ENCODE measurements around the gene TBX21. TPM values are rescaled to one million over a fixed set of nuclear protein-coding genes. Genes with fewer than 3 reads are reported as not detected.

The TBX21 gene
- total and polyA plus RNA-seq, 7 donors, result 0.04 to 0.36 (median 0.12) TPM; not detected in 1

DNA sequence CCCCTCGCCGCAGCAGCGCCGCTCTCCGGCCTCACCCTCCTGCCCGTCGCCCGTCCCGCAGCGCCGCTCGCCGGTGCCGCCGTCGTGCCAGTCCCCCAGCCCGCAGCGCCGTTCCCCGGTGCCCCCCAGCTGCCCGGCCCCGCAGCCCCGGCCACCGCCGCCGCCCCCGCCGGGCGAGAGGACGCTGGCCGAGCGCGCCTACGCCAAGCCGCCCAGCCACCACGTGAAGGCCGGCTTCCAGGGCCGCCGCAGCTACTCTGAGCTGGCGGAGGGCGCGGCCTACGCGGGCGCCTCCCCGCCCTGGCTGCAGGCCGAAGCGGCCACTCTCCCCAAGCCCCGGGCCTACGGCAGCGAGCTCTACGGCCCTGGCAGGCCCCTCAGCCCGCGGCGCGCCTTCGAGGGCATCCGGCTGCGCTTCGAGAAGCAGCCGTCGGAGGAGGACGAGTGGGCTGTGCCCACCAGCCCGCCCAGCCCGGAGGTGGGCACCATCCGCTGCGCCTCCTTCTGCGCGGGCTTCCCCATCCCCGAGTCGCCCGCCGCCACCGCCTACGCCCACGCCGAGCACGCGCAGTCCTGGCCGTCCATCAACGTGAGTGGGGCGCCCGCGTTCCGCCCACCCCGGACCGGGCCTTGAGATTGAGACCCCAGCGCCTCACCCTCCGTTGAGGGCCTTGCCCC is 24.0 kb upstream of the TBX21 start:
- 67 to 72% (median 71%) methylated on average over 55 to 89 of the region's 89 CpGs for WGBS, 3 donors
- H3K4me1 ChIP-seq, result peaks cover 19% of the 10 kb centered on the region

DNA sequence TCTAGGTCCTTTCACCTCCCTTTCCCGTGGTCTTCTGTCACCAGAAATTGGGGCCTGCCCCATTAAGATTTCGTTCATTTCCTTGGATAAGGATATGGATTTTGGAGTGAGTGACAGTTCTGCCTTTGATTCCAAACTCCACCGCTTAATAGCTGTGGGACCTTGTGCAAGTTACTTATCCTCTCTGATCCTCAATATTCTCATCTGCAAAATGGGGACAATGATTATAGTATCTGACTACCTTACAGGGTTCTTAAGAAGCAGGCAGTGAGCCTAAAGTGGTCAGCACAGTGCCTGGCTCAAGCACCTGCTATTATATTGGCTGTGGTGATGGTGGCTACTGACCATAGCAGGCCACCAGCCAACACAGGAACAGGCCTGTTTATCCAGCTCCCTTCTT is 23.4 kb upstream of the TBX21 start:
- no peak overlapping the region for H3K4me3 ChIP-seq
- no peak for ATAC-seq

More for the DNA sequence above, 24.0 kb upstream of the TBX21 start:
- H3K4me3 ChIP-seq, result peak overlapping the region; percentile 43
- H3K36me3 ChIP-seq (ENCODE audit: insufficient read depth in 1 of 2, low read depth in 1 of 2), result peaks cover 0 to 28% of the 10 kb centered on the region in 2 donors
- no peak overlapping the region for H3K27ac ChIP-seq
- intact Hi-C loops (cut with DNase I), result no loop called here
- H3K27me3 ChIP-seq (ENCODE audit: insufficient read depth in 3 of 3, low read length in 2 of 3), result peaks cover 0 to 5% (median 0%) of the 10 kb centered on the region in 3 donors
- TF ChIP-seq, protein P1, sequence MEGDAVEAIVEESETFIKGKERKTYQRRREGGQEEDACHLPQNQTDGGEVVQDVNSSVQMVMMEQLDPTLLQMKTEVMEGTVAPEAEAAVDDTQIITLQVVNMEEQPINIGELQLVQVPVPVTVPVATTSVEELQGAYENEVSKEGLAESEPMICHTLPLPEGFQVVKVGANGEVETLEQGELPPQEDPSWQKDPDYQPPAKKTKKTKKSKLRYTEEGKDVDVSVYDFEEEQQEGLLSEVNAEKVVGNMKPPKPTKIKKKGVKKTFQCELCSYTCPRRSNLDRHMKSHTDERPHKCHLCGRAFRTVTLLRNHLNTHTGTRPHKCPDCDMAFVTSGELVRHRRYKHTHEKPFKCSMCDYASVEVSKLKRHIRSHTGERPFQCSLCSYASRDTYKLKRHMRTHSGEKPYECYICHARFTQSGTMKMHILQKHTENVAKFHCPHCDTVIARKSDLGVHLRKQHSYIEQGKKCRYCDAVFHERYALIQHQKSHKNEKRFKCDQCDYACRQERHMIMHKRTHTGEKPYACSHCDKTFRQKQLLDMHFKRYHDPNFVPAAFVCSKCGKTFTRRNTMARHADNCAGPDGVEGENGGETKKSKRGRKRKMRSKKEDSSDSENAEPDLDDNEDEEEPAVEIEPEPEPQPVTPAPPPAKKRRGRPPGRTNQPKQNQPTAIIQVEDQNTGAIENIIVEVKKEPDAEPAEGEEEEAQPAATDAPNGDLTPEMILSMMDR (IDR thresholded peaks at IDR 0.05), result no peak
- DNase-seq (peak in 1 of 2 donors; percentile 47), ATAC-seq (peak; percentile 44 to 66 (median 52))
- H3K9me3 ChIP-seq, result no peaks in the 10 kb centered on the region

DNA sequence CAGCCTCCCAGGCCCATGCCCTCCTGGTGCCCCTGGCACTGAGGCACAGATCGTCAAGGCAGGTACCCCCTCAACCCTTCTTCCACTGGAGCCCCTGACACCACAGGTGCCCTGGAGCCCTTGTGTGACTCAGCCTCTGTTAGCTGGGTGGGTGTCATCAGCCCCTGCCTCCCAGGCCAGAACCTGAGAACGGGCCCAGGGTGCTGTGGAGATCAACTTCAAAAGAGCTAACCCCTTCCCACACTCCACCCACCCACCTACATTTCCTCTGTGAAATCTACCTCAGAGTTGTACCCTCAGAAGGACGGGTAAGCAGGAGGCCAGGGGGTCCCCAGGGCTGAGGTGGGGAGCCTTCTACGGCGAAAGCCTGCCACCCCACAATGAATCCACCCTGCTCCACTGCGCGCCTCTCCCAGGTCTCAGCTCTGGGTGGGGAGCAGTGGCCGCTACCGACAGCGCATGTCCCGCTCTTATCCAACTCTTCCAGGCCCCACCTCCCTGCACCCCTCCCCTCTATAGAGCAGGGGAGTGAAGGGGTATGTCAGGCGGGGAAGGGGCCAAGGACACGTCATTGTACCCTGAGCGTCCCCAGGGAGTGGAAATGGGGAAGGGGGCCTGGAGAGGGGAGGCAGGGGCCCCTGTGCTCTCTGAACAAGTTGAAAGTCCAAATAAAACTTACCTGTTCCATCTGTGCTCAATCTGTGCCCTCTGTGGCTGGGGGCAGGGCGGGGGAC is 21.5 kb upstream of the TBX21 start:
- ATAC-seq, result no peak
- no peak for DNase-seq

More for the DNA sequence above, 23.4 kb upstream of the TBX21 start:
- Histone ChIP-seq H3K27me3 (ENCODE audit: insufficient read depth in 3 of 3, low read length in 2 of 3) (peaks cover 0 to 5% (median 0%) of the 10 kb centered on the region in 3 donors), H3K4me1 (peaks cover 19% of the 10 kb centered on the region), H3K36me3 (ENCODE audit: insufficient read depth in 1 of 2, low read depth in 1 of 2) (peaks cover 0 to 28% of the 10 kb centered on the region in 2 donors), H3K27ac (no peak overlapping the region), H3K9me3 (no peaks in the 10 kb centered on the region)
- intact Hi-C loops (cut with DNase I), result no loop called here
- WGBS, 3 donors, result 90 to 93% (median 92%) methylated on average over 3 of the region's 3 CpGs
- TF ChIP-seq, protein P1 (IDR thresholded peaks at IDR 0.05), result no peak
- DNase-seq, result no peak

DNA sequence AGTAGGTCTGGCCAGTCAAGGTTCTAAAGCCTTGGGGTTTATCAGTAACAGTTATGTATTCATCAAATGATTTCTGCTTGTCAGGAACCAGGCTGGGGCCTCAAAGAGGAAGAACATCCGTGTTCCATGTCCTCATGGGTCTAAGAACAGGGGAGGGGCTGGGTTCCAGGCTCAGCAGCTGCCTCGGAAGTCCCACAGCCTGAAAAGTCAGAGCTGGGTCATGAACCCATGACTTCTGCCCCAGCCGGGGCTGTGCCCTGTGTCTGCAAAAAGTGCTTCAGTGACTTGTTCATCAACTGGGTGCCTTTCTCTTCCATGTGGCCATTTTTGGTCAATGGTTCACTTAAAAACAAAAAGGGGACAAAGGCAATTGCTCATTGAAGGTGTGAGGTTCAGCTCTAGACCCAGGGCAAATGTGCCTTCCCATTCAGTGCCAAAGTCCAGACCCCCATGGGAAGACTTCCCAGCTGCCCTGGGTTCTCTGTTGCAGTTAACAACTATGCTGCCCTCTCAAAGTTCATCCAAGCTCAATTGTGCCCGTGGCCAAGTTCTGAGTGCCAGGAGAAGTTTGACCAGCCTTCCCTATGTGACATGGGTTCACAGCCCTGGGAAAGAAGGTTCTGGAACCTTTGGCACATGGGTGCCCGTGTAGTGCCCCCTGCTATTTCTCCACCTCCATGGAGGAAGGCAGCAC is 20.6 kb upstream of the TBX21 start:
- Histone ChIP-seq H3K27ac (no peak overlapping the region), H3K4me1 (peaks cover 4% of the 10 kb centered on the region), H3K36me3 (ENCODE audit: insufficient read depth in 1 of 2, low read depth in 1 of 2) (peaks cover 0 to 28% of the 10 kb centered on the region in 2 donors), H3K9me3 (no peaks in the 10 kb centered on the region), H3K27me3 (ENCODE audit: insufficient read depth in 3 of 3, low read length in 2 of 3) (peaks cover 0 to 5% (median 2%) of the 10 kb centered on the region in 3 donors), H3K4me3 (no peak overlapping the region)
- no peak for ATAC-seq
- intact Hi-C loops (cut with DNase I), result no loop called here
- TF ChIP-seq, protein P1 (IDR thresholded peaks at IDR 0.05), result no peak
- 36 to 46% (median 39%) methylated on average over 5 of the region's 5 CpGs for WGBS, 3 donors
- no peak for DNase-seq

More for the DNA sequence above, 21.5 kb upstream of the TBX21 start:
- intact Hi-C loops (cut with DNase I), result no loop called here
- WGBS, 3 donors, result 90 to 96% (median 95%) methylated on average over 14 to 15 of the region's 15 CpGs
- Histone ChIP-seq H3K27ac (no peak overlapping the region), H3K9me3 (no peaks in the 10 kb centered on the region), H3K4me1 (peaks cover 11% of the 10 kb centered on the region), H3K27me3 (ENCODE audit: insufficient read depth in 3 of 3, low read length in 2 of 3) (peaks cover 0 to 5% (median 0%) of the 10 kb centered on the region in 3 donors), H3K4me3 (no peak overlapping the region), H3K36me3 (ENCODE audit: insufficient read depth in 1 of 2, low read depth in 1 of 2) (peaks cover 0 to 28% of the 10 kb centered on the region in 2 donors)
- TF ChIP-seq, protein P1 (IDR thresholded peaks at IDR 0.05), result no peak

Measured in psoas muscle (tissue), 8 donors.